ENCODE measurements around the gene RPL19.
"Not testable (repeated sequence)": the region's sequence is repeated elsewhere in the genome, so short reads cannot be mapped to it uniquely, and the experiment has no call there.

Gene RPL19

GRCh38 chr17:39200070-39200879 is at the start of gene RPL19:
TSS of gene RPL19 (plus strand) at chr17:39200283. CDS start at chr17:39200345, 62 bp downstream.
- DNase-seq (ENCODE audit: low read depth), result peak; percentile 64

DNA sequence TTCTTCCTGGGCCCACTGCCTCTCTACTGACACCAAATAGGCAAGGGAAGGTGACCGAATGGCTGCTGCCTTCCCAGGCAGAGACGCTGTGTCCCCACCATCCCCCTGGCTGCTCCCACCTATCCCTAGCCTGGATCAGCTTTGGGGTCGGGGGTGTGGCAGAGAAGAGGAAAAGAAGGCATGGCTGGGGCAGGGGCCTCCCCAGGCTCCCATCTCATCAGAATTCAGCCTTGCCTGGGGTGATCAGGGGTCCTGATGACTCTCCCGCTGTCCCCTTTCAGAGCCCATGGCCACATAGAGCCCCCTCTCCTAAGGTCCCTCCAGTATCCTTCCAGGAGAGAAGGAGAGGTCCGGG is 49.3 kb upstream of the RPL19 start:
- DNase-seq (ENCODE audit: low read depth), result no peak

DNA sequence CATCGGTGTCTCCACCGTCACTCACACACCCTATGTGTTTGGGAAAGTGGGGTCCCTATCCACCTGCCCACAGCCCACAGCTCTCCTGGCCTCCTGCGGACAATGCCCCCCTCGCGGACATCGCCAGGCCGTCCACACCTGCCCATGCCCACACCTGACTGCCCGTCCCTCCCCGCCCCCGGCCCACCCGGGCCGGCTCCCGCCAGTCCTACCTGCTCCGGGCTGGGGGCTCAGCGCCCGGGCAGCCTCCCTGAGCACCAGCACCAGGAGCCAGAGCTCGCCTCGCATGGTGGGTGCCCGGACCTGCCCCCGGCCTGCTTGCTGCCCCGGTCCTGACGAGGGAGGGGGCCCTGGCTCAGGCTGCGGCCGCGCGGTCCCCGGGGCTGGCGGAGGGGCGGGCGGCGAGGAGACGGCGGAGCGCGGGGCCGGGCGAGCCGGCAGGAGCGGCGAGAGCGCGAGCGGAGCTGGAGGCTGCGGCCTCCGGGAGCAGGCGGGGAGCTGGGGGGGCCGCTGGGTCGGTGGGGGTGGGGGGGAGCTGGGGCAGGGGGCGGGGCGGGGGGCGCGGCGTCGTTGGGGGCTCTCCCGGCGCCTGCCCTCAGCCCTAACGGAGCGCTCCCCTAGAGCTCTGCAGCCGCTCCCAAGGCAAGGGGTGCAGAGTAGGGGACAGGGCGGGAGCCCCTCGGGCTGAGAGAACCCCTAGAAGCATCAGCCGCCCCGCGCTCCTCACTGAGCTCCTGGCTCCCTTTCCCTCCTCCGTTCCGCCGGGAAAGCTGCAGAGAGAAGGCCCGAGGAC is 48.7 kb upstream of the RPL19 start, which contains the start of gene PLXDC1:
Gene PLXDC1, minus strand, starts transcription at position 488 of the 793 bp plus-strand sequence. Its CDS starts 200 bp downstream, at position 288.
- DNase-seq (ENCODE audit: low read depth), result no peak

- no peak for DNase-seq (ENCODE audit: low read depth)
Observed at GRCh38 chr17:39151943-39152818, 47.9 kb upstream of the RPL19 start.

DNA sequence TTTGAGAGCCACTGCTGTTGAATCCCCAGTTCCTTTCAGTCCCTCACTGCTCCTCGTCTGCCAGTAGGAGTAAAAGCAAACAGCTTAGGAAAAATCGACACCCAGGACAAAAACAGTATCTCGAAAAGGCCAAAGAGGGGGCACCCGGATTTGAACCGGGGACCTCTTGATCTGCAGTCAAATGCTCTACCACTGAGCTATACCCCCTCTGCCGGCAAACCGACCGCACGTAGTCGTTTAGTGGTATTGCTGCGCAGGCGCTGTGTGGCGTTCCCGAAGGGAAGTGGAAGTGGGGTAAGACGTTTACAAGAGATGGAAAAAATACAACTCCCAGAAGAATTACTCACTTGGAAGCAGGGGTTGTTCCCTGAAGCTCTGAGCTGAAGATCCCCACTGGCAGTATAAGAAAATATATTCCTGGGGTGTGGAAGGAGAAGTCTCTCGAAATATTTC is 46.5 kb upstream of the RPL19 start:
- peak; percentile 98 for DNase-seq (ENCODE audit: low read depth)

DNA sequence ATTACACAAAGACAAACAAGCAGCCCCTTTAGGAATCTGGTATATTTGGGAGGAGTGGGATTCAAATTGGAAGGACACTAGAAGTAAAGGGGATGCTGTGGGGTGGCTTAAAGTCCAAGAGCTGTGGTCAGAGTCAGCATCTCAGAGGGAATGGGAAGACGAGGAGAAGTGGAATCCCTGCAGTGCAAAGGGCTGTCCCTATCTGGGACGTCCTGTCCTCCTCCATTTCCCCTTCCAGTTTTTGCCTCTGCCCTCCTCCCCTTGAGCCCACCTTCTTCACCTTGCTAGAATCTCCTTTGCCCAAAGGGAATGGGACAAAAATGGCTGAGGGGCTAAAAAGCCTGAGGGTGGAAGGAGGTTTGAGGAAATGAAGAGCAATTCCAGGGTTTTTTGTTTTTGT is 44.4 kb upstream of the RPL19 start:
- no peak for DNase-seq (ENCODE audit: low read depth)

DNA sequence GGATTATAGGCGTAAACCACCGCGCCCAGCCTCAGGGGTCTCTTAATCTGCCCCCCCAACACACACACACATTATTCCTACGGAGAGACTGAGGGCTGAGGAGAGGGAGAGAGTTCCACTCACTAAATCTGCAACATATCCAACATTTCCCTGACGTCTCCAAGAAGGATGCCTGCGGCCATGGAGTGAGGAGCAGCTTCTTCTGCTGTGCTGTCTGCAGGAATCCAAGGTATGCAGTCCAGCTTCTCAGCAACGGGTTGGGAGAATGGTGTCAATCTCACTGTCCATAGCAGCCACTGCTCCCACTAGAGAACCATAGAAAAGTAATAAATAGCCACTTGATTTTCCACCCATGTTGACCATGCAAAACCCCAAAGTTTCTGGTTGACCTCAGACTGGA is 43.6 kb upstream of the RPL19 start:
- DNase-seq (ENCODE audit: low read depth), result no peak

DNA sequence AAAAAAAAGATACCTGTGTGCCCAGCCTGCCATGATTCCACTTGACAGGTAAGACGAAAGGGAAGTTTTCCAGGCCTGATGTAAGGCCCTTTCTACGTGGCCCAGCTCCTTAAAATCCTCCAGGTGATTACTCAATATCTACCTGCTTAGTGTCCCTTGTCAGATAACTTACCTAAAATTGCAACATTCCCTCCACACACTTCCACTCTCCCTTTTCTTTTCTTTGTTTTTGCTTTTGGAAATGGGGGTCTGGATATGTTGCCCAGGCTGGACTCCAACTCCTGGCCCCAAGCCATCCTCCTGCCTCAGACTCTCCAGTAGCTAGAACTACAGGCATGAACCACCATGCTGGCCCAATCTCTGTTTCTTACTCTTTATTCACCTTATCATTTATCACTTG is 41.5 kb upstream of the RPL19 start:
- no peak for DNase-seq (ENCODE audit: low read depth)

DNA sequence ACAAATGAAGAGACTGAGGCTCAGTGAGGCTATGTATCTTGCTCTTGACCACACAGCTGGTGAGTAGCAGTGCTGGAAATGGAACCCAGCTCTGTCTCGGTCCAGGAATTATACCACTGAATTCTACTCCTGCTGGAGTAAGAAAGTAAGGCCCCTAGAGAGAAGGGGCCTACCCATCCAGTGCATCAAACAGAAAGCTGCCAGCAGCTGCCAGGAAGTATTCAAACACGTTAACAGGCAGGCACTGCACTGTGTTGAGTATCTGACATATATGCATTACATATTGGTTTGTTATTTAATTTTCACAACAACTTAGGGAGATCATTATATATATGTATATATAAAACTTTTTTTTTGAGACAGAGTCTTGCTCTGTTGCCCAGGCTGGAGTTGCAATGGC is 38.1 kb upstream of the RPL19 start:
- DNase-seq (ENCODE audit: low read depth), result no peak

GRCh38 chr17:39164675-39165143 is 35.4 kb upstream of the RPL19 start:
- DNase-seq (ENCODE audit: low read depth), result peak; percentile 42

- no peak for DNase-seq (ENCODE audit: low read depth)
Observed at GRCh38 chr17:39165178-39165840, 34.8 kb upstream of the RPL19 start.

- DNase-seq (ENCODE audit: low read depth), result no peak
Observed at GRCh38 chr17:39165841-39166349, 34.2 kb upstream of the RPL19 start, which contains the start of gene ARL5C. TSS of gene ARL5C (minus strand) at chr17:39166161. CDS start at chr17:39165760, 401 bp downstream.

DNA sequence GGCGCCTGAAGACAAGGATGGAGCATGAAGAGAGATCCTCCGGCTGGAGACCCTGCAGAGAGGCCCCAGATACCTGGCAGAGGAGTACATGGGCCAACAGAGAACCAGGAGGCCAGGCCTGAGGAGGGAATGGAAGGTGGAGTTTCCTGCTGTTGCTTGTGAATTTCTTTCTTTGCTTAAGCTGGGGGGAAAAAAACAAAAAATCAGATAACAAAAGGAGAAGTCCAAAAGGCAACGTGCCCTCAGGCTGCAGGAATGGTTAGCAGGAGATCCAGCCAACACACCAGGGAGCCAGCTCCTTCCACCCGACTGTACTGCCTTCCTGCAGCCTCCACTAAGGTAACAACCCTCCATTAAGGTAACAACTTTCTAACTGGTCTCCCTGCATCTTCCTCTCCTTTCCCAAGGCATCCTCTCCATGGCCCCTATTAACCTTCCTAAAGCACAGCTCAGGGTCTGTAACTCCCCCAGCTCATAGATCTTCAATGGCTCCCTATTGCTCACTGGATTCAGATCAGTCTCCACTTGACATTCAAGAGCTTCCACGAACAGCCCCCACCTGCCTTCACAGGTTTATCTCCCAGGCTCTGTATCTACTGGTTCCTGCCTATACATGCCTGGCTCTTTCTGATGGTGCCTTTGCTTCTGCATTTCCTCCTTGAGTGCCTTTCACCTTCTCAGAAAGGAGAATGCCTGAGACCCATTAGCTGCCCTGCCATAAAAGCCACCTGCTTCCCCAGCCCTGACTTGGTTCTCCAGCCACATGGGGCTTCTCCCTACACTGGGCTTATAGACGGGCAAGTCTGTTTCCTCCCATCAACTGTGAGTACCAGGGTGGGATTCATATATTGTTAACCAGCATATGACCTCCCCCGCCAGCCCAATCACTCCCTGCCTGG is 33.4 kb upstream of the RPL19 start:
- no peak for DNase-seq (ENCODE audit: low read depth)

DNA sequence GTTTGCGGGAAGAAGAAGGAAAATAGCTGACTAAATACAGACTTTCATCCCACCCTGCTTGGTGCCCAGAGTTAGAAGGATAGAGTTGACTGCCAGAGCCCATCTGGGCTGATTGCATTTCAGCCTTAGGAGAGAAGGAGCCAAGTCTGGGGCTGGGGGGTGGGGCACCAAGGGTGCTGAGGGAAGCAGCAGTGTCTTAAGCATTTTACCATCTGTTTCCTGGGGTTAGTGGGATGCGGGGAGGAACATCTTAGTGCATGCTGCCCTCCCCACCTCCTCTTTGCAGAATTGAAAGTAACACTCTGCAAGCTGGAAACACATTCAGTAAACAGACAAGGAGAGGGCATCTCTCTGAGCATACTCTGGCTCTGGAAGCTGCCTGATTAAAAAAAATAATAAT is 32.6 kb upstream of the RPL19 start:
- no peak for DNase-seq (ENCODE audit: low read depth)

DNA sequence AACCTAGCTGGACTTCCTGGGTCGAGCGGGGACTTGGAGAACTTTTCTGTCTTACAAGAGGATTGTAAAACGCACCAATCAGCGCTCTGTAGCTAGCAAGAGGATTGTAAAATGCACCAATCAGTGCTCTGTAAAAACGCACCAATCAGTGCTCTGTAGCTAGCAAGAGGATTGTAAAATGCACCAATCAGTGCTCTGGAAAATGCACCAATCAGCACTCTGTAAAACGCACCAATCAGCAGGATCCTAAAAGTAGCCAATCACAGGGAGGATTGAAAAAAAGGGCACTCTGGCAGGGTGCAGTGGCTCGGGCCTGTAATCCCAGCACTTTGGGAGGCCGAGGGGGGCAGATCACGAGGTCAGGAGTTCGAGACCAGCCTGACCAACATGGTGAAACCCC is 31.6 kb upstream of the RPL19 start:
- not testable (repeated sequence) for DNase-seq (ENCODE audit: low read depth)

- no peak for DNase-seq (ENCODE audit: low read depth)
Observed at GRCh38 chr17:39169101-39169500, 31.0 kb upstream of the RPL19 start.

DNA sequence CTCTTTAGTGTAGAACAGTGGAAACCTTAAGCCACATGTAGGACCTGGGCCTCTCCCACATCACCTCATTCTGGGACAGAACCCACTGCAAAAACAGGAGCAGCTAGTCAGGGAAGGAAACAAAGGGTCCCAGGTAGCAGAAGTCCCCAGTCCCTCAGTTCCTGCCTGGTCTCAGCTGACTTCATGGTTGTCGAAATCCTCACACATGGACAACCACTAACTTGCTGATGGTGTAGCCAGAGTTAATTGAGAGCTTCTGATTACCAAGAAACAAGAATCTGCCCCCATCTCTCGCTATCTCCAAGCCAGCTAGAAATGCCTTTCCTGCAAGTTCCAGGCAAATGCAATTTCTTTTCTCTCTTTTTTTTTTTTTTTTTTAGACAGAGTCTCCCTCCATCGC is 30.6 kb upstream of the RPL19 start:
- no peak for DNase-seq (ENCODE audit: low read depth)

GRCh38 chr17:39170109-39170508 is 30.0 kb upstream of the RPL19 start:
- no peak for DNase-seq (ENCODE audit: low read depth)

DNA sequence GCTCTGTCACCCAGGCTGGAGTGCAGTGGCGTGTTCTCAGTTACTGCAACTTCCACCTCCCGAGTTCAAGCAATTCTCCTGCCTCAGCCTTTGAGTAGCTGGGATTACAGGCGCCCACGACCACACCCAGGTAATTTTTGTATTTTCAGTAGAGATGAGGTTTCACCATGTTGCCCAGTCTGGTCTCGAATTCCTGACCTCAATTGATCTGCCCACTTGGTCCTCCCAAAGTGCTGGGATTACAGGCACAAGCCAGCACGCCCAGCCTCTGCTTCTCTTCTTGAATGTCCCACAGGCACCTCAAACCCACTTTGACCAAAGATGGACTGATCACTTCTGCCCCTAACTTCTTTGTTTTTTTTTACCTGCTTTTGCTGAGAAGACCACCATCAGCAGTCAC is 29.5 kb upstream of the RPL19 start:
- no peak for DNase-seq (ENCODE audit: low read depth)

DNA sequence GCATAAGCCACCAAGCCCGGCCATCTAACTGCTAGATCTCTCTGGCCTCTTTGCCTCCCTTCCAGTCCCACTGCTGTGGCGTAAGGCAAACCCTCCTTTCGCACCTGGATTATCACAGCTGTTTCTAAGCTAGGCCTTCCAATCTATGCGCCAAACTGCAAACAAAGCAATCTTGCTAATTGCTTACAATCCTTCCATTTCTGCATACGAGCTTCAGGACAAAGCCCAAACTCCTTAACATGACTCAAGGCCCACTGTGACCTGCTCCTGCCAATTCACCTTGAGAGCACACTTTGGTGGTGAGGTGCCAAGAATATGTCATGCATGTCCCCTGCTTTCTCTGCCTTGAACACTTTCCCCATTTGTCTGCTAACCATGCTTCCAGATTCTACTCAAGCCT is 28.1 kb upstream of the RPL19 start:
- DNase-seq (ENCODE audit: low read depth), result no peak
